Aorta (tissue), 5 donors: ENCODE results near the gene CREG2. TPM values are rescaled to one million over a fixed set of nuclear protein-coding genes. Genes with fewer than 3 reads are reported as not detected.

Experiments
- ATAC-seq: fragments of 200-7000 bp; cut with Tn5 transposase; one replicate; pipeline ENCODE4 v1.9.1; 2022; ENCODE audit warnings: moderate library complexity; ENCODE audit not compliant: low FRiP score
- DNase-seq, 2 donors: peaks; one replicate each; pipeline ENCODE4 v3.0.0-alpha.2; 2020
- H3K27ac ChIP-seq, 2 donors: one replicate each; pipeline ENCODE4 v1.5.1; 2013; ENCODE audit warnings: low read length in 2 of 2, mild to moderate bottlenecking in 2 of 2, moderate library complexity in 2 of 2, control low read depth in 1 of 2, inconsistent platforms in 1 of 2, low read depth in 1 of 2
- H3K27me3 ChIP-seq, 2 donors: one replicate each; pipeline ENCODE4 v1.6.1; 2013; ENCODE audit warnings: control low read depth in 1 of 2, low read length in 1 of 2, mild to moderate bottlenecking in 1 of 2, moderate library complexity in 1 of 2; ENCODE audit not compliant: insufficient read depth in 2 of 2, control insufficient read depth in 1 of 2
- H3K36me3 ChIP-seq, 2 donors: one replicate each; pipeline ENCODE4 v1.6.1; 2013; ENCODE audit warnings: control low read depth in 1 of 2, low read length in 1 of 2, mild to moderate bottlenecking in 1 of 2; ENCODE audit not compliant: insufficient read depth in 2 of 2, control insufficient read depth in 1 of 2
- H3K4me1 ChIP-seq, 2 donors: one replicate each; pipeline ENCODE4 v1.6.1; 2013; ENCODE audit warnings: low read length in 2 of 2, control low read depth in 1 of 2, mild to moderate bottlenecking in 1 of 2, moderate library complexity in 1 of 2; ENCODE audit not compliant: insufficient read depth in 2 of 2, control insufficient read depth in 1 of 2
- H3K4me3 ChIP-seq, 2 donors: one replicate each; pipeline ENCODE4 v1.5.1; 2013; ENCODE audit warnings: low read length in 2 of 2, control low read depth in 1 of 2, mild to moderate bottlenecking in 1 of 2
- H3K9me3 ChIP-seq: one replicate; pipeline ENCODE4 v1.6.1; 2013; ENCODE audit warnings: mild to moderate bottlenecking, low read length; ENCODE audit not compliant: control insufficient read depth
- WGBS, 2 donors: extraction: QIAGEN DNeasy Blood & Tissue Kit; methylation state at CpG; one replicate each; pipeline ENCODE4 v1.1.7; 2013; 5-methylcytosine and 5-hydroxymethylcytosine counted together
- intact Hi-C, 2 donors: fragments of 100-400 bp; cut with DNase I; formaldehyde crosslinking; loops; one replicate each; pipeline versions ENCODE4 v1.14.2 to v1.15.0; 2022
- long read RNA-seq, 2 donors: library from polyadenylated mRNA; unstranded; transcript quantifications; one replicate each; pipeline ENCODE4 v2.0.0, GENCODE V29; 2020 to 2021
- polyA plus RNA-seq, 2 donors: library from polyadenylated mRNA; stranded (reverse); fragments of 200-250 nt; gene quantifications; one replicate each; pipeline ENCODE4 v1.2.3, GENCODE V29; 2013
- total RNA-seq, 2 donors: library from RNA; stranded (reverse); fragmentation: NEBNext Ultra II Directional; extraction: Animal tissue kit (Norgen Biotek cat#: 25700); gene quantifications; one replicate each; pipeline ENCODE4 v1.2.1, GENCODE V29; 2021
- donor health status: healthy with polysubstance abuse.
- donor health status: Bipolar disorder and iron deficiency.
- donor health status: DM: no; HTN: no; CAD: no.
- donor health status: DM: no; HTN: no; CAD: no.
- donor health status: DM: yes; HTN: yes; CAD: no.

Gene CREG2
- total RNA-seq: under 1 TPM in 1 of 2 donors, not detected in 1; 0.60 TPM
- polyA plus RNA-seq: not detected
- long read RNA-seq, donor 1: 0 reads
- long read RNA-seq, donor 2: 0 reads

- no peaks in the 10 kb centered on the region for H3K27me3 ChIP-seq
- intact Hi-C loops: no loop called here
- peak within 1 kb of the TSS in 1 of 2 donors; percentile 27 for H3K4me3 ChIP-seq
- H3K4me1 ChIP-seq: no peaks in the 10 kb centered on the region
- no peaks in the 10 kb centered on the region for H3K9me3 ChIP-seq
- ATAC-seq (peak; percentile 74), DNase-seq (peak; percentile 75 to 85)
- no peak within 1 kb of the TSS for H3K27ac ChIP-seq
- H3K36me3 ChIP-seq: no peaks in the 10 kb centered on the region
- WGBS, 2 donors: 0 to 1% methylated on average over 50 to 79 of the region's 79 CpGs
Measured at GRCh38 chr2:101387151-101387834, at the start of gene CREG2. CREG2 (minus strand) TSS chr2:101387503; CDS start chr2:101387457, 46 bp downstream.

GRCh38 chr2:101435001-101435862 lies 47.9 kb upstream of the CREG2 start:
- Histone ChIP-seq H3K4me3 (no peak overlapping the region), H3K27ac (no peak overlapping the region)
- ATAC-seq: no peak

GRCh38 chr2:101433465-101433864 lies 46.2 kb upstream of the CREG2 start:
- no peak overlapping the region for H3K4me3 ChIP-seq
- ATAC-seq (no peak), DNase-seq (no peak)
- intact Hi-C loops: no loop called here
- H3K36me3 ChIP-seq: no peaks in the 10 kb centered on the region
- H3K27ac ChIP-seq: no peak overlapping the region
- no peaks in the 10 kb centered on the region for H3K4me1 ChIP-seq
- H3K9me3 ChIP-seq: no peaks in the 10 kb centered on the region
- WGBS, 2 donors: 75 to 89% methylated on average over 3 of the region's 3 CpGs
- H3K27me3 ChIP-seq: no peaks in the 10 kb centered on the region

More at GRCh38 chr2:101435001-101435862, 47.9 kb upstream of the CREG2 start:
- DNase-seq: no peak
- intact Hi-C loops: no loop called here
- Histone ChIP-seq H3K9me3 (no peaks in the 10 kb centered on the region), H3K27me3 (no peaks in the 10 kb centered on the region), H3K4me1 (peaks cover 0 to 2% of the 10 kb centered on the region in 2 donors), H3K36me3 (no peaks in the 10 kb centered on the region)
- WGBS, 2 donors: 10 to 37% methylated on average over 22 to 24 of the region's 24 CpGs

GRCh38 chr2:101432411-101433181 lies 45.3 kb upstream of the CREG2 start:
- 64 to 75% methylated on average over 20 of the region's 20 CpGs for WGBS, 2 donors
- Histone ChIP-seq H3K4me3 (no peak overlapping the region), H3K27me3 (no peaks in the 10 kb centered on the region), H3K4me1 (no peaks in the 10 kb centered on the region), H3K36me3 (no peaks in the 10 kb centered on the region), H3K9me3 (no peaks in the 10 kb centered on the region), H3K27ac (no peak overlapping the region)
- intact Hi-C loops: no loop called here
- DNase-seq (no peak), ATAC-seq (no peak)

GRCh38 chr2:101431486-101431885 lies 44.2 kb upstream of the CREG2 start:
- WGBS, 2 donors: 91 to 92% methylated on average over 4 of the region's 4 CpGs
- intact Hi-C loops: no loop called here
- H3K4me3 ChIP-seq: no peak overlapping the region
- no peaks in the 10 kb centered on the region for H3K9me3 ChIP-seq
- no peak for DNase-seq
- H3K27ac ChIP-seq: no peak overlapping the region
- no peak for ATAC-seq
- no peaks in the 10 kb centered on the region for H3K27me3 ChIP-seq
- no peaks in the 10 kb centered on the region for H3K36me3 ChIP-seq
- no peaks in the 10 kb centered on the region for H3K4me1 ChIP-seq

GRCh38 chr2:101430156-101430555 lies 42.9 kb upstream of the CREG2 start:
- intact Hi-C loops: no loop called here
- Histone ChIP-seq H3K27ac (no peak overlapping the region), H3K4me3 (no peak overlapping the region), H3K4me1 (no peaks in the 10 kb centered on the region), H3K9me3 (no peaks in the 10 kb centered on the region), H3K27me3 (no peaks in the 10 kb centered on the region), H3K36me3 (no peaks in the 10 kb centered on the region)
- DNase-seq (no peak), ATAC-seq (no peak)
- WGBS, 2 donors: 99 to 100% methylated on average over 2 of the region's 2 CpGs

GRCh38 chr2:101429453-101429852 lies 42.1 kb upstream of the CREG2 start:
- no peaks in the 10 kb centered on the region for H3K27me3 ChIP-seq
- intact Hi-C loops: no loop called here

GRCh38 chr2:101428422-101429176 lies 41.3 kb upstream of the CREG2 start:
- ATAC-seq (no peak), DNase-seq (no peak)

More at GRCh38 chr2:101429453-101429852, 42.1 kb upstream of the CREG2 start:
- DNase-seq: no peak
- ATAC-seq: no peak
- Histone ChIP-seq H3K36me3 (no peaks in the 10 kb centered on the region), H3K4me3 (no peak overlapping the region), H3K4me1 (no peaks in the 10 kb centered on the region), H3K27ac (no peak overlapping the region), H3K9me3 (no peaks in the 10 kb centered on the region)
- 96 to 97% methylated on average over 6 of the region's 6 CpGs for WGBS, 2 donors

More at GRCh38 chr2:101428422-101429176, 41.3 kb upstream of the CREG2 start:
- no peaks in the 10 kb centered on the region for H3K4me1 ChIP-seq
- H3K4me3 ChIP-seq: no peak overlapping the region
- intact Hi-C loops: no loop called here
- H3K36me3 ChIP-seq: no peaks in the 10 kb centered on the region
- H3K27me3 ChIP-seq: no peaks in the 10 kb centered on the region
- 63 to 65% methylated on average over 10 of the region's 10 CpGs for WGBS, 2 donors
- H3K9me3 ChIP-seq: no peaks in the 10 kb centered on the region
- H3K27ac ChIP-seq: no peak overlapping the region
